ENCODE data around the gene MPP2. TPM values are rescaled to one million over a fixed set of nuclear protein-coding genes. Genes with fewer than 3 reads are reported as not detected.

The MPP2 gene
- total and polyA plus RNA-seq, 2 of the 13 experiments (the other 11 are each of a cell fraction or from before 2014, with no cell fraction given) = 0.20 to 1.7 TPM

- TF ChIP-seq PRDM15 (CRISPR knock-in tag; IDR thresholded peaks at IDR 0.05) = no peak
- TF ChIP-seq PLSCR1 (CRISPR knock-in tag; IDR thresholded peaks at IDR 0.05; ENCODE audit: borderline replicate concordance) = peak; percentile 79; the same call in 1 of the 2 replicates
- TF ChIP-seq NFE2L1 (CRISPR knock-in tag; IDR thresholded peaks at IDR 0.05; ENCODE audit: borderline replicate concordance) = no peak
- peak; percentile 51; the same call in 1 of the 2 replicates for TF ChIP-seq MTA1 (CRISPR knock-in tag; IDR thresholded peaks at IDR 0.05; ENCODE audit: borderline replicate concordance)
- no peak for TF ChIP-seq ETV5 (CRISPR knock-in tag; IDR thresholded peaks at IDR 0.05; ENCODE audit: borderline replicate concordance)
- no peak for TF ChIP-seq ZNF749 (CRISPR knock-in tag; IDR thresholded peaks at IDR 0.05; ENCODE audit: borderline replicate concordance)
- TF ChIP-seq SALL1 (CRISPR knock-in tag; IDR thresholded peaks at IDR 0.05) = peak; percentile 40
- no peak for TF ChIP-seq PAWR (CRISPR knock-in tag; IDR thresholded peaks at IDR 0.05; ENCODE audit: borderline replicate concordance)
- TF ChIP-seq FOXA3 (CRISPR knock-in tag; IDR thresholded peaks at IDR 0.05) = no peak
- TF ChIP-seq REPIN1 (CRISPR knock-in tag; IDR thresholded peaks at IDR 0.05; ENCODE audit: borderline replicate concordance, low read depth) = no peak
- no peak for TF ChIP-seq MXD1 (CRISPR knock-in tag; IDR thresholded peaks at IDR 0.05)
- no peak for TF ChIP-seq ZMYM3 (CRISPR knock-in tag; IDR thresholded peaks at IDR 0.05)
- no peak for TF ChIP-seq ATF7 (IDR thresholded peaks at IDR 0.05)
- TF ChIP-seq ATF7 (CRISPR knock-in tag; IDR thresholded peaks at IDR 0.05) = no peak
- TF ChIP-seq HNF1B (CRISPR knock-in tag; IDR thresholded peaks at IDR 0.05) = 0 out of 2 replicates have a peak, but pooled peaks have one; percentile 33
- TF ChIP-seq ZNF562 (CRISPR knock-in tag; IDR thresholded peaks at IDR 0.05; ENCODE audit: borderline replicate concordance) = no peak
- no peak for TF ChIP-seq ELK4 (CRISPR knock-in tag; IDR thresholded peaks at IDR 0.05; ENCODE audit: borderline replicate concordance)
- no peak for TF ChIP-seq RFX5 (IDR thresholded peaks at IDR 0.05; ENCODE audit: low read depth, low read length)
- no peak for TF ChIP-seq CERS6 (CRISPR knock-in tag; IDR thresholded peaks at IDR 0.05)
- peak; percentile 52 for TF ChIP-seq SAP130 (CRISPR knock-in tag; IDR thresholded peaks at IDR 0.05; ENCODE audit: low read depth)
- TF ChIP-seq POLR2A (IDR thresholded peaks at IDR 0.05; ENCODE audit: insufficient read depth in 1 of 2, low read depth in 2 of 2, low read length in 2 of 2) = no peak
Measured at GRCh38 chr17:43905985-43906852, 1.1 kb downstream of the MPP2 start (continued).

All from HepG2 (cell line).